Lower leg skin (tissue), 4 donors: Measurements from ENCODE around the gene IFTAP. TPM values are rescaled to one million over a fixed set of nuclear protein-coding genes. Genes with fewer than 3 reads are reported as not detected.
"Not testable (repeated sequence)": the region's sequence is repeated elsewhere in the genome, so short reads cannot be mapped to it uniquely, and the experiment has no call there.

ENCODE experiments used
- DNase-seq, 2 donors: peaks; one replicate each; pipeline ENCODE4 v3.0.0-alpha.2; 2019; ENCODE audit warnings: low spot score in 2 of 2
- H3K4me3 ChIP-seq: fragments of 200-600 bp; sonication (generic); 2 replicates; pipeline ENCODE4 v1.5.1; 2017; ENCODE audit warnings: mild to moderate bottlenecking, low read depth; ENCODE audit not compliant: poor library complexity, severe bottlenecking
- POLR2A ChIP-seq, 2 donors: fragments of 450-650 bp; IDR thresholded peaks; one replicate each; pipeline ENCODE4 v1.6.1; 2016 to 2017; ENCODE audit warnings: antibody characterized with exemption in 2 of 2, mild to moderate bottlenecking in 1 of 2, moderate library complexity in 1 of 2
- WGBS, 2 donors: methylation state at CpG; one replicate each; pipeline ENCODE4 v1.1.5; 2018; 5-methylcytosine and 5-hydroxymethylcytosine counted together
- intact Hi-C: fragments of 100-400 bp; cut with DNase I; formaldehyde crosslinking; loops from one replicate; pipeline ENCODE4 v1.15.0; 2023; ENCODE audit warnings: low total_unique reads
- total RNA-seq, 4 donors: library from RNA; depleted of rRNA; stranded (reverse); fragments of >200 nt; gene quantifications; one replicate each; pipeline ENCODE4 v1.1.0, GENCODE V29; 2016
- TF ChIP-seq, protein P1 (sequence below), 3 donors: fragments of 450-650 bp; IDR thresholded peaks; one replicate each; pipeline ENCODE4 v1.5.1; 2016; ENCODE audit warnings: antibody characterized with exemption in 3 of 3, mild to moderate bottlenecking in 3 of 3, moderate library complexity in 2 of 3

Gene IFTAP, protein sequence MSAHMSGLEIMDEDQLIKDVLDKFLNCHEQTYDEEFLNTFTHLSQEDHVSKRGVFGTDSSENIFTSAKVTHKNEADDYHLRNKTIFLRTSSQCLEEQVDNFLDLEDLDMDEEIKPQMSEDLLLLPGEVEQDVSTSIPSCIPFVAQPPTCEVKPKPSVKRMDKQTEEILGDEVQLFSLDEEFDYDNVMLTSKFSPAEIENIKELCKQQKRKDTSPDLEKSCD
- 10 to 100 TPM in 2 of 4 donors, 1 to 10 TPM in 2; 4.0 to 13.8 (median 9.8) TPM for total RNA-seq

- WGBS, 2 donors = 0% methylated on average over 29 of the region's 29 CpGs
- intact Hi-C loops = no loop called here
- TF ChIP-seq POLR2A (IDR thresholded peaks at IDR 0.05) = no peak
- TF ChIP-seq, protein P1, sequence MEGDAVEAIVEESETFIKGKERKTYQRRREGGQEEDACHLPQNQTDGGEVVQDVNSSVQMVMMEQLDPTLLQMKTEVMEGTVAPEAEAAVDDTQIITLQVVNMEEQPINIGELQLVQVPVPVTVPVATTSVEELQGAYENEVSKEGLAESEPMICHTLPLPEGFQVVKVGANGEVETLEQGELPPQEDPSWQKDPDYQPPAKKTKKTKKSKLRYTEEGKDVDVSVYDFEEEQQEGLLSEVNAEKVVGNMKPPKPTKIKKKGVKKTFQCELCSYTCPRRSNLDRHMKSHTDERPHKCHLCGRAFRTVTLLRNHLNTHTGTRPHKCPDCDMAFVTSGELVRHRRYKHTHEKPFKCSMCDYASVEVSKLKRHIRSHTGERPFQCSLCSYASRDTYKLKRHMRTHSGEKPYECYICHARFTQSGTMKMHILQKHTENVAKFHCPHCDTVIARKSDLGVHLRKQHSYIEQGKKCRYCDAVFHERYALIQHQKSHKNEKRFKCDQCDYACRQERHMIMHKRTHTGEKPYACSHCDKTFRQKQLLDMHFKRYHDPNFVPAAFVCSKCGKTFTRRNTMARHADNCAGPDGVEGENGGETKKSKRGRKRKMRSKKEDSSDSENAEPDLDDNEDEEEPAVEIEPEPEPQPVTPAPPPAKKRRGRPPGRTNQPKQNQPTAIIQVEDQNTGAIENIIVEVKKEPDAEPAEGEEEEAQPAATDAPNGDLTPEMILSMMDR (IDR thresholded peaks at IDR 0.05) = no peak
- DNase-seq = peak; percentile 51 to 86
- H3K4me3 ChIP-seq = peak within 1 kb of the TSS; percentile 75
Observed at GRCh38 chr11:36594316-36594989, at the start of gene IFTAP. Gene IFTAP, plus strand, starts transcription at chr11:36594502. Its CDS starts 15,602 bp downstream, at chr11:36610104.

GRCh38 chr11:36550385-36551115, 43.8 kb upstream of the IFTAP start:
- TF ChIP-seq POLR2A (IDR thresholded peaks at IDR 0.05) = no peak
- TF ChIP-seq, protein P1 (IDR thresholded peaks at IDR 0.05) = no peak
- 24 to 33% methylated on average over 1 of the region's 1 CpG for WGBS, 2 donors
- no peak for DNase-seq
- H3K4me3 ChIP-seq = no peak overlapping the region
- intact Hi-C loops = no loop called here

DNA sequence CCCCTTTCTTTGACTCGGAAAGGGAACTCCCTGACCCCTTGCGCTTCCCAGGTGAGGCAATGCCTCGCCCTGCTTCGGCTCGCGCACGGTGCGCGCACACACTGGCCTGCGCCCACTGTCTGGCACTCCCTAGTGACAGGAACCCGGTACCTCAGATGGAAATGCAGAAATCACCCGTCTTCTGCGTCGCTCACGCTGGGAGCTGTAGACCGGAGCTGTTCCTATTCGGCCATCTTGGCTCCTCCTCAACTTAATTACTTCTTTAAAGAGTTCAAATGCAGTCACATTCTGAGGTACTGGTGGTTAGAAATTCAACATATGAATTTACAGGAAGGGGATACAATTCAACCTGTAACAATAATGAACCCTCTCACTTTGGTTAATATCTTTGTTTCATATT, 36.9 kb upstream of the IFTAP start:
- WGBS, 2 donors = 92 to 94% methylated on average over 7 to 14 of the region's 17 CpGs
- H3K4me3 ChIP-seq, DNase-seq, intact Hi-C loops: not testable (repeated sequence)

DNA sequence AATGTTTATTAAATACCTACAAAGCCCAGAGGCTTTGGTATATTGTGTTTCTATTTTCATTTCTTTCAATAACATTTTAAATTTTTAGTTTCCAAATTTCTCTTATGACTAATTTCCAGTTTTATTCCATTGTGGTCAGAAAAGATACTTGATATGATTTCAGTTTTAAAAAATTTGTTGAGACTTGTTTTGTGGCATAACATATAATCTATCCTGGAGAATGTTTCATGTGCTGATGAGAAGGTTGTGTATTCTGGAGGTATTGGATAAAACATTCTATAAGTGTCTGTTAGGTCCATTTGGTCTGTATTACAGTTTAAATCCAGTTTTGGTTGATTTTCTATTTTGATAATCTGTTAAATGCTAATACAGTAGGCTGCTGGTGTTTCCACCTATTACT, 36.3 kb upstream of the IFTAP start:
- H3K4me3 ChIP-seq = no peak overlapping the region
- intact Hi-C loops = no loop called here
- TF ChIP-seq, protein P1 (IDR thresholded peaks at IDR 0.05) = no peak
- TF ChIP-seq POLR2A (IDR thresholded peaks at IDR 0.05) = no peak
- DNase-seq = no peak

- 71 to 76% methylated on average over 4 of the region's 4 CpGs for WGBS, 2 donors
- intact Hi-C loops = no loop called here
- TF ChIP-seq, protein P1 (IDR thresholded peaks at IDR 0.05) = no peak
- no peak for TF ChIP-seq POLR2A (IDR thresholded peaks at IDR 0.05)
- no peak for DNase-seq
- no peak overlapping the region for H3K4me3 ChIP-seq
Observed at GRCh38 chr11:36558571-36559413, 35.5 kb upstream of the IFTAP start.
